ENCODE data around the gene TMEM144.

DNA sequence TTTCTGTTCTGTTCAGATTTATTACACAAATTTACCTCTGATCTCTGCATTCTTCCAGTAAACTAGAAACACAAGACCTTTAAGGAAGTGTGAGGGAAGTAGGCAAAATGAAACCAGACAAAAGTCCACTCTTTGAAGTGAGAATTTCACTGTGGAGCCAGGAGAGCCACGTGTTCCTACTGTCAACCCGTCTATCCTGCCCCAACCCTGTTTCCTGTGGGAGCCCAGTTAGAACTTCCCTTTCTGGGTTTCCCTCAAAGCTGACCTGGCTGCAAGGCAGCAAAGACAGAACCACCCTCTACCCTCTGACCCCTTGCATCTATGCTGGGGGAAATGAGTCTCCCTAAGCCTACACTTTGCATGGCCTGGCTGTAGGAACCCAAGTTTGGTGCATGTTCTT is 40.0 kb downstream of the TMEM144 start:
- no peak for TF ChIP-seq EZH2 (IDR thresholded peaks at IDR 0.05; ENCODE audit: low read length, unreplicated experiment)
- TF ChIP-seq, protein P1, sequence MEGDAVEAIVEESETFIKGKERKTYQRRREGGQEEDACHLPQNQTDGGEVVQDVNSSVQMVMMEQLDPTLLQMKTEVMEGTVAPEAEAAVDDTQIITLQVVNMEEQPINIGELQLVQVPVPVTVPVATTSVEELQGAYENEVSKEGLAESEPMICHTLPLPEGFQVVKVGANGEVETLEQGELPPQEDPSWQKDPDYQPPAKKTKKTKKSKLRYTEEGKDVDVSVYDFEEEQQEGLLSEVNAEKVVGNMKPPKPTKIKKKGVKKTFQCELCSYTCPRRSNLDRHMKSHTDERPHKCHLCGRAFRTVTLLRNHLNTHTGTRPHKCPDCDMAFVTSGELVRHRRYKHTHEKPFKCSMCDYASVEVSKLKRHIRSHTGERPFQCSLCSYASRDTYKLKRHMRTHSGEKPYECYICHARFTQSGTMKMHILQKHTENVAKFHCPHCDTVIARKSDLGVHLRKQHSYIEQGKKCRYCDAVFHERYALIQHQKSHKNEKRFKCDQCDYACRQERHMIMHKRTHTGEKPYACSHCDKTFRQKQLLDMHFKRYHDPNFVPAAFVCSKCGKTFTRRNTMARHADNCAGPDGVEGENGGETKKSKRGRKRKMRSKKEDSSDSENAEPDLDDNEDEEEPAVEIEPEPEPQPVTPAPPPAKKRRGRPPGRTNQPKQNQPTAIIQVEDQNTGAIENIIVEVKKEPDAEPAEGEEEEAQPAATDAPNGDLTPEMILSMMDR (conservative IDR thresholded peaks at IDR 0.05; ENCODE audit: low read depth, low read length): no peak

All from PC-3 (cell line).